Stimulated activated CD4-positive, alpha-beta T cell treated with anti-CD3 and anti-CD28 coated beads, Interleukin-1b, Interleukin-23, amount 100 ng/mL, for 4 hours (primary cell): ENCODE results near the gene FMN1.

ENCODE experiments used
- DNase-seq, 2 donors: peaks; one replicate each; pipeline ENCODE4 v3.0.0-alpha.2; 2020; ENCODE audit warnings: low read depth in 2 of 2

The FMN1 gene

GRCh38 chr15:32778391-32779176 lies 415.9 kb downstream of the FMN1 start:
- no peak for DNase-seq

- no peak for DNase-seq
Measured at GRCh38 chr15:32775103-32775502, 419.4 kb downstream of the FMN1 start.

- DNase-seq, result no peak
Measured at GRCh38 chr15:32774022-32774421, 420.5 kb downstream of the FMN1 start.

- DNase-seq, result no peak
Measured at GRCh38 chr15:32767236-32767635, 427.3 kb downstream of the FMN1 start.

- DNase-seq, result no peak
Measured at GRCh38 chr15:32766101-32766500, 428.4 kb downstream of the FMN1 start.

GRCh38 chr15:32765236-32765635 lies 429.3 kb downstream of the FMN1 start:
- no peak for DNase-seq

GRCh38 chr15:32763295-32763694 lies 431.2 kb downstream of the FMN1 start:
- no peak for DNase-seq

GRCh38 chr15:32757426-32757825 lies 437.1 kb downstream of the FMN1 start:
- no peak for DNase-seq

GRCh38 chr15:32750979-32751378 lies 443.5 kb downstream of the FMN1 start:
- DNase-seq, result no peak

GRCh38 chr15:32747921-32748342 lies 446.6 kb downstream of the FMN1 start:
- DNase-seq, result no peak

GRCh38 chr15:32746116-32746857 lies 448.2 kb downstream of the FMN1 start:
- DNase-seq, result no peak

GRCh38 chr15:32743411-32744140 lies 450.9 kb downstream of the FMN1 start:
- no peak for DNase-seq

GRCh38 chr15:32739522-32740063 lies 454.9 kb downstream of the FMN1 start:
- no peak for DNase-seq

GRCh38 chr15:32738666-32739065 lies 455.8 kb downstream of the FMN1 start:
- no peak for DNase-seq

GRCh38 chr15:32737304-32737703 lies 457.2 kb downstream of the FMN1 start:
- DNase-seq, result no peak

- DNase-seq, result no peak
Measured at GRCh38 chr15:32736701-32737061, 457.8 kb downstream of the FMN1 start.

- no peak for DNase-seq
Measured at GRCh38 chr15:32735989-32736700, 458.4 kb downstream of the FMN1 start.

GRCh38 chr15:32733281-32733680 lies 461.2 kb downstream of the FMN1 start:
- DNase-seq, result no peak

GRCh38 chr15:32732574-32733157 lies 461.8 kb downstream of the FMN1 start:
- no peak for DNase-seq

- DNase-seq, result no peak
Measured at GRCh38 chr15:32730677-32731654, 463.5 kb downstream of the FMN1 start.
